ENCODE data around the gene SUCLG2.

- no peak for TF ChIP-seq POLR2A (IDR thresholded peaks at IDR 0.05)
- no peak for TF ChIP-seq CTCF (IDR thresholded peaks at IDR 0.05)
These were observed 40.2 kb downstream of the SUCLG2 start for GRCh38 chr3:67614195-67614594.
